Astrocyte of the hippocampus (primary cell): ENCODE measurements around the gene TOM1.
A peak's percentile ranks its signal among the peaks of the same experiment; 100 is the strongest.

Source experiments
- DNase-seq: peaks from one replicate; pipeline ENCODE4 v3.0.0; 2011; ENCODE audit warnings: low read depth, low spot score

TOM1 gene

GRCh38 chr22:35369996-35370395 lies 70.3 kb downstream of the TOM1 start:
- no peak for DNase-seq

- DNase-seq, result no peak
These were observed 74.1 kb downstream of the TOM1 start for GRCh38 chr22:35373781-35374180.

- DNase-seq, result no peak
These were observed 75.3 kb downstream of the TOM1 start for GRCh38 chr22:35375031-35375430.

- no peak for DNase-seq
These were observed 75.8 kb downstream of the TOM1 start for GRCh38 chr22:35375526-35375925.

- DNase-seq, result peak; percentile 97
These were observed 77.2 kb downstream of the TOM1 start for GRCh38 chr22:35376728-35377472.

- no peak for DNase-seq
These were observed 78.0 kb downstream of the TOM1 start for GRCh38 chr22:35377735-35378134.

- peak; percentile 24 for DNase-seq
These were observed 78.9 kb downstream of the TOM1 start for GRCh38 chr22:35378621-35379020.

GRCh38 chr22:35379146-35379993 lies 79.7 kb downstream of the TOM1 start:
- no peak for DNase-seq

- DNase-seq, result no peak
These were observed 80.3 kb downstream of the TOM1 start for GRCh38 chr22:35380013-35380412.

- DNase-seq, result peak; percentile 92
These were observed 81.1 kb downstream of the TOM1 start, which contains the start of gene HMOX1 for GRCh38 chr22:35380537-35381423. HMOX1 (plus strand) TSS chr22:35381096; CDS start chr22:35381174, 78 bp downstream.

- no peak for DNase-seq
These were observed 81.8 kb downstream of the TOM1 start for GRCh38 chr22:35381424-35382009.

- no peak for DNase-seq
These were observed 84.0 kb downstream of the TOM1 start for GRCh38 chr22:35383679-35384071.

- no peak for DNase-seq
These were observed 84.8 kb downstream of the TOM1 start for GRCh38 chr22:35384527-35384926.

- no peak for DNase-seq
These were observed 85.4 kb downstream of the TOM1 start for GRCh38 chr22:35384975-35385588.

GRCh38 chr22:35386670-35387288 lies 87.1 kb downstream of the TOM1 start:
- DNase-seq, result no peak

- DNase-seq, result no peak
These were observed 91.2 kb downstream of the TOM1 start for GRCh38 chr22:35390933-35391332.

- no peak for DNase-seq
These were observed 92.7 kb downstream of the TOM1 start for GRCh38 chr22:35392357-35392756.

GRCh38 chr22:35393116-35394010 lies 93.7 kb downstream of the TOM1 start:
- no peak for DNase-seq

GRCh38 chr22:35394011-35394312 lies 94.3 kb downstream of the TOM1 start:
- DNase-seq, result peak; percentile 33
